Stomach smooth muscle (tissue), 2 donors: ENCODE data around the gene SLC9C2.

Experiments
- H3K27ac ChIP-seq: one replicate; pipeline ENCODE4 v1.7.0; 2013; ENCODE audit warnings: mild to moderate bottlenecking, low read length, inconsistent platforms
- H3K27me3 ChIP-seq, 2 donors: one replicate each; pipeline ENCODE4 v1.7.0; 2013; ENCODE audit warnings: low read length in 2 of 2; ENCODE audit not compliant: insufficient read depth in 2 of 2, control insufficient read depth in 1 of 2
- H3K36me3 ChIP-seq, 2 donors: one replicate each; pipeline ENCODE4 v1.7.0; 2013; ENCODE audit warnings: low read length in 2 of 2; ENCODE audit not compliant: control insufficient read depth in 2 of 2, insufficient read depth in 2 of 2
- H3K4me1 ChIP-seq: one replicate; pipeline ENCODE4 v1.7.0; 2013; ENCODE audit warnings: low read length; ENCODE audit not compliant: control insufficient read depth, insufficient read depth
- H3K4me3 ChIP-seq, 2 donors: one replicate each; pipeline ENCODE4 v1.7.0; 2013; ENCODE audit warnings: low read length in 2 of 2
- H3K9ac ChIP-seq, 2 donors: one replicate each; pipeline ENCODE4 v1.7.0; 2013; ENCODE audit warnings: low read length in 2 of 2, mild to moderate bottlenecking in 1 of 2
- H3K9me3 ChIP-seq, 2 donors: one replicate each; pipeline ENCODE4 v1.7.0; 2013; ENCODE audit warnings: low read length in 2 of 2; ENCODE audit not compliant: control insufficient read depth in 2 of 2
- donor health status: healthy.
- donor health status: Pancreatic carcinoma.

SLC9C2 gene

GRCh38 chr1:173554089-173554488 is 48.8 kb downstream of the SLC9C2 start:
- no peak overlapping the region for H3K27ac ChIP-seq
- no peaks in the 10 kb centered on the region for H3K27me3 ChIP-seq
- no peaks in the 10 kb centered on the region for H3K36me3 ChIP-seq
- H3K9me3 ChIP-seq, result no peaks in the 10 kb centered on the region
- no peak overlapping the region for H3K9ac ChIP-seq
- no peaks in the 10 kb centered on the region for H3K4me1 ChIP-seq
- H3K4me3 ChIP-seq, result no peak overlapping the region

DNA sequence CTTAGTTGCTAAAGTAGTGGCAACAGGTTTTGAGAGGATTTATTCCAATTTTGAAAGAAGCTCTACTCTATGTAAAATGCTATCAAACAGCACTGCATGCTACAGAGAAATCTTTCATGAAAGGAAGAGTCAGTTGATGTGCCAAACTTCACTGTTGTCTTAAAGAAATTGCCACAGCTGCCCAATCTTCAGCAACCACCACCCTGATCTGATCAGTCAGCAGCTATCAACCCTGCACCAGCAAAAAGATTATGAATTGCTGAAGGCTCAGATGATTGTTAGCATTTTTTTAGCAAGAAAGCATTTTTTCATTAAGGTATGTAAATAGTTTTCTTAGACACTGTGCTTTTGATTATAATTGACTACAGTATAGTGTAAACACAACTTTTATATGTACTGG is 49.6 kb downstream of the SLC9C2 start:
- Histone ChIP-seq H3K36me3 (no peaks in the 10 kb centered on the region), H3K4me1 (no peaks in the 10 kb centered on the region), H3K27ac (no peak overlapping the region), H3K9me3 (no peaks in the 10 kb centered on the region), H3K27me3 (no peaks in the 10 kb centered on the region), H3K4me3 (no peak overlapping the region), H3K9ac (no peak overlapping the region)

- no peak overlapping the region for H3K9ac ChIP-seq
- no peaks in the 10 kb centered on the region for H3K9me3 ChIP-seq
- H3K27me3 ChIP-seq, result no peaks in the 10 kb centered on the region
Observed at GRCh38 chr1:173551699-173552098, 51.2 kb downstream of the SLC9C2 start.

DNA sequence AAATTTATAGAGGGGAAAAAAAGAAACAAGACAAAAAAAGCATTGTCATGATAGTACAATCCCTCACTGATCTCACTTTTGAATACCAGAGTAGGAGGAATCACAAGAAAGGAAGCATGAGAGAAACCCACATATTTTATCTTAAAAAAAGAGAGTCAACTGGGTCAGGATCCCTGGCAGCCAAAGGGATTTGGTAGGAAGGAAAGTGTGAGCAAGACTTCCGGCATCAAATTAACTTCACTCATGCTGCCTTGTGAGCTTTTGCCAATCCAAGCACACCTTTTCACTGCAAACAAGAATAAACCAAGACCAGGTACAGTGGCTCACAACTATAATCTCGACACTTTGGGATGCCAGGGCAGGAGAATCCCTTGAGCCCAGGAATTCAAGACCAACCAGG is 53.1 kb downstream of the SLC9C2 start:
- no peaks in the 10 kb centered on the region for H3K36me3 ChIP-seq
- no peaks in the 10 kb centered on the region for H3K9me3 ChIP-seq
- H3K27me3 ChIP-seq, result no peaks in the 10 kb centered on the region
- H3K27ac ChIP-seq, result no peak overlapping the region
- no peak overlapping the region for H3K9ac ChIP-seq
- H3K4me1 ChIP-seq, result no peaks in the 10 kb centered on the region
- H3K4me3 ChIP-seq, result no peak overlapping the region

More at GRCh38 chr1:173551699-173552098, 51.2 kb downstream of the SLC9C2 start:
- Histone ChIP-seq H3K36me3 (no peaks in the 10 kb centered on the region), H3K27ac (no peak overlapping the region), H3K4me1 (no peaks in the 10 kb centered on the region), H3K4me3 (no peak overlapping the region)

GRCh38 chr1:173545688-173546087 is 57.2 kb downstream of the SLC9C2 start:
- no peaks in the 10 kb centered on the region for H3K36me3 ChIP-seq
- no peaks in the 10 kb centered on the region for H3K27me3 ChIP-seq
- no peak overlapping the region for H3K4me3 ChIP-seq
- H3K9ac ChIP-seq, result no peak overlapping the region
- no peaks in the 10 kb centered on the region for H3K9me3 ChIP-seq
- no peak overlapping the region for H3K27ac ChIP-seq
- no peaks in the 10 kb centered on the region for H3K4me1 ChIP-seq

GRCh38 chr1:173536223-173536622 is 66.6 kb downstream of the SLC9C2 start:
- Histone ChIP-seq H3K27ac (no peak overlapping the region), H3K27me3 (peaks cover 0 to 3% of the 10 kb centered on the region in 2 donors), H3K4me1 (peaks cover 3% of the 10 kb centered on the region), H3K9ac (no peak overlapping the region), H3K36me3 (no peaks in the 10 kb centered on the region), H3K9me3 (no peaks in the 10 kb centered on the region), H3K4me3 (no peak overlapping the region)

GRCh38 chr1:173532237-173532636 is 70.6 kb downstream of the SLC9C2 start:
- Histone ChIP-seq H3K9me3 (no peaks in the 10 kb centered on the region), H3K36me3 (no peaks in the 10 kb centered on the region), H3K27me3 (no peaks in the 10 kb centered on the region), H3K9ac (no peak overlapping the region), H3K4me1 (peaks cover 4% of the 10 kb centered on the region), H3K27ac (no peak overlapping the region), H3K4me3 (peak overlapping the region; percentile 27 to 36)

DNA sequence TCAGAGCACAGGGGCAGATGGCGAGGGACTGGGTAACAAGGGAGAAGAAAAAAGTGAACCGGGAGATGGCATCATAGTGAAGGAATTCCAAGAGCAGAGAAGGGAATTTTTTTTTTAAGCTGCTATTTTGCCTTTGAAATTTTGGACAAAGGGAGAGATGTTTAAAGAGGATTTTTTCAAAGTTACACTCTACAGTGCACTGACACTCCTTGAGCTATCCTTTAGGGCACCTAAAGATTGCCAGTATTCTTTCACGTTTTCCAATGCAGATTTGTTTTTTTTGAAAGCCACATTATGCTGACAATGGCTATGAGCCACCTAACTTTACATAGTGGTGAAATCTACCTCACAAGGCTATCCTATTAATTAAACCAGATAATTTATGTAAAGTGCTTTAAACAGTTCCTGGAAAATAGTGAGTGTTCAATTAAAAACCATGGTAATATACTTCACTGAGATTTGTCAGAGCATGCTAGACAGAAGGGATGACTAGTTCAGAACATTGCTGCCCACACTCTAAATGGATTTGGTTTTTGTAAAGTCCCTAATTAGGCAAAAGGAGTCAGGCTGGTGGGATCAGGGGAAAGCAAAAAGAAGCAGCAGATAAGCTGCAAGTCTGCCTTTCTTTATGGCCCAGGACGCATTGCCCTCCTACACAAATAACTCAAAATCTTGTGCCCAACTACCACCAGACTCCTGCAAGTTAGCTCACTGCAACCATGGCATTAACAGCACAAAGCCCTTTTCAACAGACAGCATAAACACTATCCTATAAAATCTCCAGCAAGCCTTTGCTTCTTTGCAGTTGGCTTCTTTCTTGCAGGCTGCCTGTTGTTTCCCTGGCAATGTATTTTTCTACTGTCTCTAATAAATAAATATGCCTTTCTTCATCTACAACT is 71.8 kb downstream of the SLC9C2 start:
- no peaks in the 10 kb centered on the region for H3K36me3 ChIP-seq
- H3K27me3 ChIP-seq, result no peaks in the 10 kb centered on the region
- no peak overlapping the region for H3K9ac ChIP-seq
- no peak overlapping the region for H3K27ac ChIP-seq
- no peaks in the 10 kb centered on the region for H3K9me3 ChIP-seq
- peak overlapping the region in 1 of 2 donors; percentile 9 for H3K4me3 ChIP-seq
- H3K4me1 ChIP-seq, result peaks cover 4% of the 10 kb centered on the region

DNA sequence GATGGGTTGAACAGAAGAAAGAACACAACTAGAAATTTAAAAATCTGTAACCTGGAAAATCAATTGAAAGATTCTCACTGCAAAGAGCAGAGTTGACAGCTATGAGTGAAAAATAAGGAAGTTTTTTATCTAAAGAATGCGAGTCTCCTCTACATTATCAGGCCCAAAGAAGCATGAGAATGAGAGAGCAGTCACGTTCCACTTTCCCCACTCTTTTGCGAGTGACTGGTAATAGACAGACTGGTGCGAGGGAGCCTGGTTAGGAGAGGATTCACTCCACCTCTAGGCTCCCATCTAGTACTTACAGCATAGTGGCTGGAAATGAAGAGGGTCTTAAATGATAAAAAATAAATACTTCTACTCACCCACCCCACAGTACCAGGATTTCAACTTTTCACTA is 73.8 kb downstream of the SLC9C2 start:
- Histone ChIP-seq H3K27me3 (no peaks in the 10 kb centered on the region), H3K4me1 (peaks cover 4% of the 10 kb centered on the region), H3K9ac (no peak overlapping the region), H3K9me3 (no peaks in the 10 kb centered on the region), H3K36me3 (no peaks in the 10 kb centered on the region), H3K4me3 (no peak overlapping the region), H3K27ac (no peak overlapping the region)

GRCh38 chr1:173527151-173527826 is 75.6 kb downstream of the SLC9C2 start:
- Histone ChIP-seq H3K4me3 (no peak overlapping the region), H3K9ac (no peak overlapping the region), H3K27me3 (no peaks in the 10 kb centered on the region), H3K9me3 (no peaks in the 10 kb centered on the region), H3K27ac (no peak overlapping the region), H3K4me1 (peaks cover 4% of the 10 kb centered on the region), H3K36me3 (no peaks in the 10 kb centered on the region)

GRCh38 chr1:173525926-173526325 is 76.9 kb downstream of the SLC9C2 start:
- Histone ChIP-seq H3K36me3 (no peaks in the 10 kb centered on the region), H3K4me3 (no peak overlapping the region), H3K27me3 (no peaks in the 10 kb centered on the region), H3K9me3 (no peaks in the 10 kb centered on the region), H3K27ac (no peak overlapping the region), H3K9ac (no peak overlapping the region), H3K4me1 (no peaks in the 10 kb centered on the region)
